ENCODE data around the gene ATXN2L. TPM values are rescaled to one million over a fixed set of nuclear protein-coding genes. Genes with fewer than 3 reads are reported as not detected.
A peak's percentile ranks its signal among the peaks of the same experiment; 100 is the strongest.

Gene ATXN2L
- total and polyA plus RNA-seq, 2 of the 13 experiments (the other 11 are each of a cell fraction or from before 2014, with no cell fraction given), result 40.8 to 55.1 TPM

DNA sequence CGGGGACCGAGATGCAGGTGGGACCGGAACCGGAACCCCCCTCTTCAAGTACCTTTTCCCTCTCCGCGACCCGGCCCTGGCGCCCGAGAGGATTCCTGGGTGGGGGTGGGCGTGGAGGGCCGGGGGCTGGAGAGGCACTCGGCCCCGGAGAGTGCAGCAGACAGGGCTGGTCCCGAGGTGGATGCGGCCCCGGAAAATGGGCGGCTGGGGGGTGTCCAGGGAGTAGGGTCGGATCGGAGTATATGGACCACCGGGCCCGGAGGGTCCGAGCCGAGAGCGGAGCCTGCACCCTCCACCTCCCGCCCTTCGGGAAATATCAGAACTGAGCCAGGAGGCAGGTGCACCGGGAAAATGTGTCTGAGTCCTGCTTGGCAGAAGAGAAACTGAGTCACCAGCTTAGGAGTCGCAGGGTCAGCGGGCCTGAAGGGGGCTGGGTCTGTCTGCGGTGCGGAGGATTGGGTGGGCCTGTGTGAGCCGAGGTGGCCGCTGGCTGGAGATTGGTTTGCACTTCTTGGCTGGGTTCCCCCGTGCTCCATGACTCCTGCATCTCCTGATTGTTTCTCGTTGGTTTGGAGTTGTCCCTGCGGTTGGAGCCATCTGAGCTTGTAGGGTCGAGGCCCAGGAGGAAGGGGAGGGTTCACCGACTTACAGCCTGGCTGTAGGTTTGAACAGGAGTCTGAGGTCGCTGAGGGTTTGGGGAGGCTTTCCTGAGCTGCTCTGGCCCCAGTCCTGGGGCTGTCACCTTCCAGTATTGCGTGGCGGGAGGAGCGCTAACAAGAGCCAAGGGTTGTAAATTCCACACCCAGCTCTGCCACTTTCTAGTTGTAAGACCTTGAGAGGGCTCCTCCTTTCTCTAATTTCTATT, 41.4 kb downstream of the ATXN2L start (continued):
- TF ChIP-seq, protein P1, sequence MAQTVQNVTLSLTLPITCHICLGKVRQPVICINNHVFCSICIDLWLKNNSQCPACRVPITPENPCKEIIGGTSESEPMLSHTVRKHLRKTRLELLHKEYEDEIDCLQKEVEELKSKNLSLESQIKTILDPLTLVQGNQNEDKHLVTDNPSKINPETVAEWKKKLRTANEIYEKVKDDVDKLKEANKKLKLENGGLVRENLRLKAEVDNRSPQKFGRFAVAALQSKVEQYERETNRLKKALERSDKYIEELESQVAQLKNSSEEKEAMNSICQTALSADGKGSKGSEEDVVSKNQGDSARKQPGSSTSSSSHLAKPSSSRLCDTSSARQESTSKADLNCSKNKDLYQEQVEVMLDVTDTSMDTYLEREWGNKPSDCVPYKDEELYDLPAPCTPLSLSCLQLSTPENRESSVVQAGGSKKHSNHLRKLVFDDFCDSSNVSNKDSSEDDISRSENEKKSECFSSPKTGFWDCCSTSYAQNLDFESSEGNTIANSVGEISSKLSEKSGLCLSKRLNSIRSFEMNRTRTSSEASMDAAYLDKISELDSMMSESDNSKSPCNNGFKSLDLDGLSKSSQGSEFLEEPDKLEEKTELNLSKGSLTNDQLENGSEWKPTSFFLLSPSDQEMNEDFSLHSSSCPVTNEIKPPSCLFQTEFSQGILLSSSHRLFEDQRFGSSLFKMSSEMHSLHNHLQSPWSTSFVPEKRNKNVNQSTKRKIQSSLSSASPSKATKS (CRISPR knock-in tag; IDR thresholded peaks at IDR 0.05), result 0 out of 2 replicates have a peak, but pooled peaks have one; percentile 60
- TF ChIP-seq ZNF331 (CRISPR knock-in tag; IDR thresholded peaks at IDR 0.05), result no peak; the same call in none of the 2 replicates
- no peak for TF ChIP-seq FOXJ3 (CRISPR knock-in tag; IDR thresholded peaks at IDR 0.05; ENCODE audit: borderline replicate concordance)
- TF ChIP-seq RXRA (CRISPR knock-in tag; IDR thresholded peaks at IDR 0.05), result no peak
- 0 out of 2 replicates have a peak, but pooled peaks have one; percentile 3 for TF ChIP-seq ZNF556 (CRISPR knock-in tag; IDR thresholded peaks at IDR 0.05; ENCODE audit: borderline replicate concordance)
- peak; percentile 13; the same call in 1 of the 2 replicates for TF ChIP-seq ZSCAN31 (CRISPR knock-in tag; IDR thresholded peaks at IDR 0.05; ENCODE audit: low read depth)
- no peak for TF ChIP-seq ZNF510 (CRISPR knock-in tag; IDR thresholded peaks at IDR 0.05; ENCODE audit: low read depth)
- TF ChIP-seq SP2 (CRISPR knock-in tag; IDR thresholded peaks at IDR 0.05), result 0 out of 2 replicates have a peak, but pooled peaks have one; percentile 22
- no peak for TF ChIP-seq ZBTB4 (CRISPR knock-in tag; IDR thresholded peaks at IDR 0.05; ENCODE audit: borderline replicate concordance)
- no peak for TF ChIP-seq BATF2 (CRISPR knock-in tag; IDR thresholded peaks at IDR 0.05)
- no peak for TF ChIP-seq GFI1 (CRISPR knock-in tag; IDR thresholded peaks at IDR 0.05; ENCODE audit: borderline replicate concordance)
- TF ChIP-seq ZMYM2 (CRISPR knock-in tag; IDR thresholded peaks at IDR 0.05), result no peak
- TF ChIP-seq SYNCRIP (IDR thresholded peaks at IDR 0.05; ENCODE audit: insufficient read depth, low read depth, low read length), result no peak
- no peak for TF ChIP-seq SRF (IDR thresholded peaks at IDR 0.05; ENCODE audit: low read depth, low read length)
- no peak for TF ChIP-seq ZNF800 (CRISPR knock-in tag; IDR thresholded peaks at IDR 0.05)
- 0 out of 2 replicates have a peak, but pooled peaks have one; percentile 10 for TF ChIP-seq PHF20 (CRISPR knock-in tag; IDR thresholded peaks at IDR 0.05)
- TF ChIP-seq, protein P2, sequence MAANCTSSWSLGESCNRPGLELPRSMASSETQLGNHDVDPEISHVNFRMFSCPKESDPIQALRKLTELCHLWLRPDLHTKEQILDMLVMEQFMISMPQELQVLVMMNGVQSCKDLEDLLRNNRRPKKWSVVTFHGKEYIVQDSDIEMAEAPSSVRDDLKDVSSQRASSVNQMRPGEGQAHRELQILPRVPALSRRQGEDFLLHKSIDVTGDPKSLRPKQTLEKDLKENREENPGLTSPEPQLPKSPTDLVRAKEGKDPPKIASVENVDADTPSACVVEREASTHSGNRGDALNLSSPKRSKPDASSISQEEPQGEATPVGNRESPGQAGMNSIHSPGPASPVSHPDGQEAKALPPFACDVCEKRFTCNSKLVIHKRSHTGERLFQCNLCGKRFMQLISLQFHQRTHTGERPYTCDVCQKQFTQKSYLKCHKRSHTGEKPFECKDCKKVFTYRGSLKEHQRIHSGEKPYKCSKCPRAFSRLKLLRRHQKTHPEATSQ (CRISPR knock-in tag; IDR thresholded peaks at IDR 0.05; ENCODE audit: borderline replicate concordance), result no peak
- no peak for TF ChIP-seq CREB1 (IDR thresholded peaks at IDR 0.05)
- TF ChIP-seq CREB1 (CRISPR knock-in tag; IDR thresholded peaks at IDR 0.05), result no peak
